Measurements from ENCODE around the gene SPOCK2. TPM values are rescaled to one million over a fixed set of nuclear protein-coding genes. Genes with fewer than 3 reads are reported as not detected.

SPOCK2 gene
- total and polyA plus RNA-seq, 2 donors (not counting 1 experiment from before 2014, with no cell fraction given) = 39.1 to 139 TPM

DNA sequence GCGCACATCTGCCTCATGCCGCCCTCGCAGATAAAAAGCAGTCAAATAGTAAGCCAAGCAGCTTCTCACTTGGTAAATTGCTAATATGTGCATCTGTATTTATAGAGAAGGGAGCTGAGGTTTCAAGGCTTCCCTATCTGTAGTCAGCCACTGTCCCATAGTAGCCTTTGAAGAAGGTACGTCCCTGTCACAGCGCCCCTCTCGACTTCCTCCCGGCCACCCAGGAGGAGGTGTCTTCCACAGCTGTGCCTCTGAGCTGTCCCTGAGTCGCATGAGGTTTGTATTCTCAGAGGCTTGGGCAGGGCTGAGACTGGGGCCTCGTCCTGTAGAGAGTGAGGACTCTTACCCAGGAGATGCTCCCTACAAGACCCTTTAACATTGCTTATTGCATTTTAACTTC is 49.0 kb downstream of the SPOCK2 start:
- H3K9me3 ChIP-seq (ENCODE audit: control extremely low read depth in 1 of 3, control insufficient read depth in 2 of 3, insufficient read depth in 1 of 3, low read length in 2 of 3) = no peaks in the 10 kb centered on the region
- Mint-ChIP-seq H3K27ac (no peak overlapping the region), H3K4me3 (no peak overlapping the region), H3K9me3 (ENCODE audit: insufficient read depth) (no peaks in the 10 kb centered on the region), H3K27me3 (no peaks in the 10 kb centered on the region), H3K4me1 (no peaks in the 10 kb centered on the region)
- ChIA-PET POLR2A (no interaction called here), CTCF (interaction anchor here (0.6 to 2.5 kb wide), 3 partner anchors 9 to 522 kb away, joined by 3 to 16 read pairs (median 3); no protein-coding TSS in a partner anchor)
- no peak overlapping the region for H2AFZ ChIP-seq (ENCODE audit: insufficient read depth, low read depth, low read length, poor library complexity, severe bottlenecking)
- H3K9ac ChIP-seq (ENCODE audit: low read length) = no peak overlapping the region
- no peak overlapping the region for H3K4me2 ChIP-seq (replicated peaks; ENCODE audit: low read depth, low read length, poor library complexity, severe bottlenecking)
- 94% methylated on average over 5 of the region's 9 CpGs for WGBS (ENCODE audit: insufficient coverage)
- DNase-seq (no peak), ATAC-seq (ENCODE audit: low read depth) (no peak)
- H3K36me3 ChIP-seq (replicated peaks in 1 of 2; ENCODE audit: control extremely low read depth in 1 of 2, control insufficient read depth in 1 of 2, extremely low read depth in 1 of 2, insufficient read depth in 2 of 2, low read length in 1 of 2) = no peaks in the 10 kb centered on the region
- no peaks in the 10 kb centered on the region for H3K4me1 ChIP-seq (ENCODE audit: control insufficient read depth in 2 of 2, insufficient read depth in 2 of 2, low read length in 2 of 2)
- H3K27ac ChIP-seq (ENCODE audit: low read length in 2 of 2) = no peak overlapping the region
- no peaks in the 10 kb centered on the region for H4K20me1 ChIP-seq (ENCODE audit: control insufficient read depth, insufficient read depth, low read length, poor library complexity, severe bottlenecking)
- H3K79me2 ChIP-seq (ENCODE audit: control insufficient read depth, insufficient read depth, low read length) = no peaks in the 10 kb centered on the region
- intact Hi-C loops (cut with micrococcal nuclease) = no loop called here
- no peak overlapping the region for H3K4me3 ChIP-seq (ENCODE audit: control extremely low read depth in 1 of 5, extremely low read depth in 1 of 5, insufficient read depth in 1 of 5, low read depth in 2 of 5, low read length in 4 of 5)
- no peaks in the 10 kb centered on the region for H3K27me3 ChIP-seq (replicated peaks in 1 of 4; ENCODE audit: control extremely low read depth in 1 of 4, control insufficient read depth in 3 of 4, insufficient read depth in 4 of 4, low read length in 3 of 4)
- TF ChIP-seq, protein P1, sequence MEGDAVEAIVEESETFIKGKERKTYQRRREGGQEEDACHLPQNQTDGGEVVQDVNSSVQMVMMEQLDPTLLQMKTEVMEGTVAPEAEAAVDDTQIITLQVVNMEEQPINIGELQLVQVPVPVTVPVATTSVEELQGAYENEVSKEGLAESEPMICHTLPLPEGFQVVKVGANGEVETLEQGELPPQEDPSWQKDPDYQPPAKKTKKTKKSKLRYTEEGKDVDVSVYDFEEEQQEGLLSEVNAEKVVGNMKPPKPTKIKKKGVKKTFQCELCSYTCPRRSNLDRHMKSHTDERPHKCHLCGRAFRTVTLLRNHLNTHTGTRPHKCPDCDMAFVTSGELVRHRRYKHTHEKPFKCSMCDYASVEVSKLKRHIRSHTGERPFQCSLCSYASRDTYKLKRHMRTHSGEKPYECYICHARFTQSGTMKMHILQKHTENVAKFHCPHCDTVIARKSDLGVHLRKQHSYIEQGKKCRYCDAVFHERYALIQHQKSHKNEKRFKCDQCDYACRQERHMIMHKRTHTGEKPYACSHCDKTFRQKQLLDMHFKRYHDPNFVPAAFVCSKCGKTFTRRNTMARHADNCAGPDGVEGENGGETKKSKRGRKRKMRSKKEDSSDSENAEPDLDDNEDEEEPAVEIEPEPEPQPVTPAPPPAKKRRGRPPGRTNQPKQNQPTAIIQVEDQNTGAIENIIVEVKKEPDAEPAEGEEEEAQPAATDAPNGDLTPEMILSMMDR (IDR thresholded peaks at IDR 0.05) = no peak
- no peak for TF ChIP-seq EZH2 (IDR thresholded peaks at IDR 0.05; ENCODE audit: borderline replicate concordance, insufficient read depth, low read depth, low read length, poor library complexity, severe bottlenecking)

DNA sequence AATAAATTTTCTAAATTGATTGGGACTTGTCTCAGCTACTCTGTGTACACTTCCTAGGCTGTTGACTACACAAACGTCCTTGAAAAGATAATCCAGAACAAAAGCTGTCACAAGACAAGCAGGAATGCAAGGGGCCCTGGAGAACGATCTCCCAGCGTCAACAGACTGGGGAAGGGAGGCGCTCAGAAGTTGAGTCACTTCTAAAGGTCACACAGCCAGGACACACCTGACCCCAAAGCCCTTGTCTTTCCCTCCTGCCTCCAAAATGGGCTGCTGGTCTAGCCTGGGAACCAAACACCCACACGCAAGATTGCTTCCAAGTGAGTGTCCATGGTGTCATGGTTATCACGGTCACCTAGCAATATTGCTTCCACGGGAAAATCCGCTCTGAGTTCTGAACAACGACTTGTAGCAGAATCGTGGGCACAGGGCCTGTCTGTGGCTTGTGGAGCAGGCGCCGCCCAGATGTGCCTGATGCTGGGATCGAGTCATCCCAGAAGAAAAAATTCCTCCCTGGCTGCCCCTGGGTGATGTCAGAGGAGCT is 49.8 kb downstream of the SPOCK2 start:
- no peak overlapping the region for H2AFZ ChIP-seq (ENCODE audit: insufficient read depth, low read depth, low read length, poor library complexity, severe bottlenecking)
- DNase-seq (no peak), ATAC-seq (ENCODE audit: low read depth) (no peak)
- no peak overlapping the region for H3K4me3 ChIP-seq (ENCODE audit: control extremely low read depth in 1 of 5, extremely low read depth in 1 of 5, insufficient read depth in 1 of 5, low read depth in 2 of 5, low read length in 4 of 5)
- no peaks in the 10 kb centered on the region for H3K79me2 ChIP-seq (ENCODE audit: control insufficient read depth, insufficient read depth, low read length)
- 91% methylated on average over 12 of the region's 13 CpGs for WGBS (ENCODE audit: insufficient coverage)
- no peaks in the 10 kb centered on the region for H3K27me3 ChIP-seq (replicated peaks in 1 of 4; ENCODE audit: control extremely low read depth in 1 of 4, control insufficient read depth in 3 of 4, insufficient read depth in 4 of 4, low read length in 3 of 4)
- H3K36me3 ChIP-seq (replicated peaks in 1 of 2; ENCODE audit: control extremely low read depth in 1 of 2, control insufficient read depth in 1 of 2, extremely low read depth in 1 of 2, insufficient read depth in 2 of 2, low read length in 1 of 2) = no peaks in the 10 kb centered on the region
- Mint-ChIP-seq H3K27ac (no peak overlapping the region), H3K27me3 (no peaks in the 10 kb centered on the region), H3K9me3 (ENCODE audit: insufficient read depth) (no peaks in the 10 kb centered on the region), H3K4me3 (no peak overlapping the region), H3K4me1 (no peaks in the 10 kb centered on the region)
- POLR2A ChIA-PET = no interaction called here
- CTCF ChIA-PET = interaction anchor here (1.1 to 2.5 kb wide), 3 partner anchors 10 to 142 kb away, joined by 3 to 16 read pairs (median 3); no protein-coding TSS in a partner anchor
- H3K4me1 ChIP-seq (ENCODE audit: control insufficient read depth in 2 of 2, insufficient read depth in 2 of 2, low read length in 2 of 2) = no peaks in the 10 kb centered on the region
- TF ChIP-seq EZH2 (IDR thresholded peaks at IDR 0.05; ENCODE audit: borderline replicate concordance, insufficient read depth, low read depth, low read length, poor library complexity, severe bottlenecking) = no peak
- TF ChIP-seq, protein P1 (IDR thresholded peaks at IDR 0.05) = no peak
- H3K9me3 ChIP-seq (ENCODE audit: control extremely low read depth in 1 of 3, control insufficient read depth in 2 of 3, insufficient read depth in 1 of 3, low read length in 2 of 3) = no peaks in the 10 kb centered on the region
- H3K4me2 ChIP-seq (replicated peaks; ENCODE audit: low read depth, low read length, poor library complexity, severe bottlenecking) = no peak overlapping the region
- intact Hi-C loops (cut with micrococcal nuclease) = no loop called here
- H4K20me1 ChIP-seq (ENCODE audit: control insufficient read depth, insufficient read depth, low read length, poor library complexity, severe bottlenecking) = no peaks in the 10 kb centered on the region
- H3K9ac ChIP-seq (ENCODE audit: low read length) = no peak overlapping the region
- no peak overlapping the region for H3K27ac ChIP-seq (ENCODE audit: low read length in 2 of 2)

Measured in B cell (primary cell).